ENCODE results near the gene JARID2. TPM values are rescaled to one million over a fixed set of nuclear protein-coding genes. Genes with fewer than 3 reads are reported as not detected.
A peak's percentile ranks its signal among the peaks of the same experiment; 100 is the strongest.

JARID2 gene
- total RNA-seq, 1 donor from 2014 or later: 43.9 TPM

DNA sequence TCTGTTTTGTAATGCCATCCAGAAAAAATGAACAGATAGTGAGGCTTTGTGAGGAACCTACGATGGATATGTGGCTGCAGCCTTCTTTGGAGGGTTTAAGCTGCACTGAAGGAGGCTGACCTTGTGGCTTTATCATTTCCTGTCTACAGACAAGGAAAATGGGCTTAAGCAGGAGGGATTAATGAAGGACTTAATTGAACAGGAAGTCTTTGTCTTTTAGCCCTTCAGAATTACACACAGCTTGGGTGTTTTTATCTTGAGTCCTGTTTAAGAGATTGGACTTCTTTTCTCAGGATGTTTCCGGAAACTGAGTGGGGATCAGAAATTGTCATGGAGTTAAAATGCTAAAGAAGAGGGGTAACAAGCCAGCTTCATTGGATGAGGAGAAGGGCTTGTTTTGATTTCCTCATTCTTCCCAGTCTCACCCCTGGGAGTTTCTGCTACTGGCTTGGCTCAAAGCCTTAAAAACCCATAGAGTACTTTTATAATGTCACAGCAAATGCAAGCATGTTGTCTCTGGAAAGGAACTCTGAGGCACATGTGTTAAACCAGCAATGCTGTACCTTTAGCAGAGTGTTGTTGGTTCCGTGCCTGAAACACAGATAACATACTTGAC lies 193.6 kb downstream of the JARID2 start:
- DNase-seq (ENCODE audit: extremely low spot score, unreplicated experiment): no peak
- Mint-ChIP-seq H3K4me3 (peak overlapping the region; percentile 23), H3K4me1 (ENCODE audit: unreplicated experiment) (peaks cover 83% of the 10 kb centered on the region)

DNA sequence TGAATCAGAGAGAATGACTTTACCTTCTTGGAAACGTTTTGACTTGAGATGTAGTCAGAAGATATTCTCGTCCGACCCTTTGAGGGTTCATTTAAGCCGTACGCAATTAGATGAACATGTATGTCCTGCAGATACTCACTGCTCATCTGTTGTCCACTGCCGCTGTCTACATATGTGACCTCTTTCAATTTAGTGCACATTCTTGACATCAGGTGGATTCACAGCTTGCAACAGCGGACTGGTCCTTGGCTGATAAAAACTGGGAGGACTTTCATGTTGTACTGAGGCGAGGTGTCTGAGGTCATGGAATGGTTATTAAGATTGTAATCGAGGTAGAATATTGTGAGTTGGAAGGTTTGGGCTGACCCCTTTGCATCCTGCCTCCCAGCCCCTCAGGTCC lies 194.2 kb downstream of the JARID2 start:
- TF ChIP-seq, protein P1, sequence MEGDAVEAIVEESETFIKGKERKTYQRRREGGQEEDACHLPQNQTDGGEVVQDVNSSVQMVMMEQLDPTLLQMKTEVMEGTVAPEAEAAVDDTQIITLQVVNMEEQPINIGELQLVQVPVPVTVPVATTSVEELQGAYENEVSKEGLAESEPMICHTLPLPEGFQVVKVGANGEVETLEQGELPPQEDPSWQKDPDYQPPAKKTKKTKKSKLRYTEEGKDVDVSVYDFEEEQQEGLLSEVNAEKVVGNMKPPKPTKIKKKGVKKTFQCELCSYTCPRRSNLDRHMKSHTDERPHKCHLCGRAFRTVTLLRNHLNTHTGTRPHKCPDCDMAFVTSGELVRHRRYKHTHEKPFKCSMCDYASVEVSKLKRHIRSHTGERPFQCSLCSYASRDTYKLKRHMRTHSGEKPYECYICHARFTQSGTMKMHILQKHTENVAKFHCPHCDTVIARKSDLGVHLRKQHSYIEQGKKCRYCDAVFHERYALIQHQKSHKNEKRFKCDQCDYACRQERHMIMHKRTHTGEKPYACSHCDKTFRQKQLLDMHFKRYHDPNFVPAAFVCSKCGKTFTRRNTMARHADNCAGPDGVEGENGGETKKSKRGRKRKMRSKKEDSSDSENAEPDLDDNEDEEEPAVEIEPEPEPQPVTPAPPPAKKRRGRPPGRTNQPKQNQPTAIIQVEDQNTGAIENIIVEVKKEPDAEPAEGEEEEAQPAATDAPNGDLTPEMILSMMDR (conservative IDR thresholded peaks at IDR 0.05): no peak
- Mint-ChIP-seq H3K4me3 (peak overlapping the region; percentile 23), H3K27ac (no peak overlapping the region), H3K27me3 (no peaks in the 10 kb centered on the region), H3K9me3 (no peaks in the 10 kb centered on the region), H3K36me3 (peaks cover 5% of the 10 kb centered on the region), H3K4me1 (ENCODE audit: unreplicated experiment) (peaks cover 84% of the 10 kb centered on the region)
- DNase-seq (ENCODE audit: extremely low spot score, unreplicated experiment): no peak

More for the DNA sequence above, 193.6 kb downstream of the JARID2 start:
- TF ChIP-seq, protein P1 (conservative IDR thresholded peaks at IDR 0.05): no peak
- H3K27me3 Mint-ChIP-seq: no peaks in the 10 kb centered on the region
- H3K36me3 Mint-ChIP-seq: peaks cover 9% of the 10 kb centered on the region
- H3K27ac Mint-ChIP-seq: no peak overlapping the region
- peaks cover 4% of the 10 kb centered on the region for H3K9me3 Mint-ChIP-seq

DNA sequence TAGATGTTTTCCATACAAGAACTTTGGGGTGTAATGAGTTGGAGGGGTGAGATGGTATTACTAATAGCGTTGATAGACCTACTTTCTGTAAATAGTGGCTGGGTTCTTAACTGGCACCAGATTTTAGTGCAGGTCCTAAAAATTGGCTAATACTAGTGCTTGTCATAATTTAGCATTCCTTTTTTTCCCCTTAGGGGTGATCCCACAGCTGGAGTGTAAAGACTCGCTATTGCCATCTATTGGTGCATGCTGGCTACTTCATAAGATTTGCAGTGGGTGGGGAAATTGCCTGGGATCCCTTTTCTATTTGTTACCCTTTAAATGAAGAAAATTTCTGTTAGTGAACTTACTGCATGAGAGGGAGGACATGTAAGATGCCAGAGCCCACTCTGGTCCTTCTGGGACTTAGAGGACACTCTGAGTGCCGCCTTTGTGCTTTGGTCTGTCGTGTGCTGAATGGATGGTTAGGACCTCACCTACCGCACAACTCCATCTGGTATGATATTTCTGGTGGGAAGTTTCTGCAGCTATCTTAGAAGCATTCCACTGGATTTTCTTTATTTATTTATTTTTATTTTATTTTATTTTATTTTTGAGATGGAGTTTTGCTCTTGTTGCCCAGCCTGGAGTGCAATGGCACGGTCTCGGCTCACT lies 195.5 kb downstream of the JARID2 start:
- Mint-ChIP-seq H3K4me1 (ENCODE audit: unreplicated experiment) (peaks cover 89% of the 10 kb centered on the region), H3K27me3 (no peaks in the 10 kb centered on the region), H3K36me3 (peaks cover 4% of the 10 kb centered on the region), H3K4me3 (peak overlapping the region; percentile 2), H3K27ac (peak overlapping the region; percentile 35), H3K9me3 (no peaks in the 10 kb centered on the region)
- DNase-seq (ENCODE audit: extremely low spot score, unreplicated experiment): no peak
- TF ChIP-seq, protein P1 (conservative IDR thresholded peaks at IDR 0.05): peak; percentile 85

DNA sequence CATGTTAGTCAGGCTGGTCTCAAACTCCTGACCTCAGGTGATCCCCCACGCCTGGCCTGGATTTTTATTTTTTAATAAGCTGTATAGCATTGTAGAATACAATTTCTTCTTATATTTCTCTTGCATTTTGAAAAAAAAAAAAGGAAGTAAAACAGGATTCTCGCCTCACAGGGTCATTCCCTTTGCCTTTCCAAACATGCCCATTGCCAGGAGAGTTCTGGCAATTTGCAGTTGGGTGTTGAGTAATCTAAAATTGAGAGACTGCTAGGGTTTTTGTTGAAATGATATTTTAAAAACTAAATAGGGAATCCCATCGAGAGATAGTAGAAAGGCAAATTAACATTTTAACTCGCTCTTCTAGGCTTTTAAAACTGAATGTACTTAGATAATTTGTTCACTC lies 196.1 kb downstream of the JARID2 start:
- Mint-ChIP-seq H3K27me3 (no peaks in the 10 kb centered on the region), H3K36me3 (no peaks in the 10 kb centered on the region), H3K4me3 (no peak overlapping the region), H3K9me3 (no peaks in the 10 kb centered on the region), H3K27ac (no peak overlapping the region), H3K4me1 (ENCODE audit: unreplicated experiment) (peaks cover 85% of the 10 kb centered on the region)
- no peak for DNase-seq (ENCODE audit: extremely low spot score, unreplicated experiment)
- TF ChIP-seq, protein P1 (conservative IDR thresholded peaks at IDR 0.05): no peak

DNA sequence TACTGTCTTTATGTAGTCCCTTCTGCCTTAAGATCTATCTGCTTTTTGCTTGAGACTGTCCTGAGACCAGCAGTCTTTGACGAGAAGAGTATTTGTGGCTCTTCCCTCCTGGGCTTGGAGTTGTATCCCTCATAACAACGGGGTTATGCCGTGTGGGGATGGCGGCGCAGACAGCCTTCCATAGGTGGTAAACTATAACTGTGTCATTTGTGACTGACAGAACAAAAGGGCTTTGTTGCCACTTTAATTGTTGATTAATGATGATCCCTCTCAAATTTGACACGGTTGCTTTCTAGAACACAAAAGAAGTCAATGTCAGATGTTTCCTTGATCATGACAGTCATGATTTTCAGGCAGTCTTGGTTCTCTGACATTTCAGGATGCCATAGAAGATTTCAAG lies 196.6 kb downstream of the JARID2 start:
- no peaks in the 10 kb centered on the region for H3K27me3 Mint-ChIP-seq
- TF ChIP-seq, protein P1 (conservative IDR thresholded peaks at IDR 0.05): no peak
- no peaks in the 10 kb centered on the region for H3K9me3 Mint-ChIP-seq
- H3K36me3 Mint-ChIP-seq: no peaks in the 10 kb centered on the region
- DNase-seq (ENCODE audit: extremely low spot score, unreplicated experiment): no peak
- H3K4me3 Mint-ChIP-seq: no peak overlapping the region
- H3K27ac Mint-ChIP-seq: no peak overlapping the region
- peaks cover 85% of the 10 kb centered on the region for H3K4me1 Mint-ChIP-seq (ENCODE audit: unreplicated experiment)
